Sciatic nerve (tissue), 2 donors: ENCODE measurements around the gene NAP1L5. TPM values are rescaled to one million over a fixed set of nuclear protein-coding genes. Genes with fewer than 3 reads are reported as not detected.

Experiments
- ATAC-seq: fragments of 200-7000 bp; cut with Tn5 transposase; one replicate; pipeline ENCODE4 v1.9.1; 2020; ENCODE audit warnings: mild to moderate bottlenecking, moderate library complexity
- DNase-seq: peaks from one replicate; pipeline ENCODE4 v3.0.0-alpha.2; 2020; ENCODE audit warnings: low spot score
- intact Hi-C: fragments of 100-400 bp; cut with DNase I; formaldehyde crosslinking; loops from one replicate; pipeline ENCODE4 v1.14.2; 2022
- total RNA-seq: library from RNA; stranded (reverse); fragmentation: NEBNext Ultra II Directional; extraction: Animal tissue kit (Norgen Biotek cat#: 25700); gene quantifications from one replicate; pipeline ENCODE4 v1.2.1, GENCODE V29; 2021
- donor health status: DM: no; HTN: no; CAD: no.
- donor health status: DM: no; HTN: no; CAD: no.

NAP1L5 gene
- total RNA-seq, 1 donor from 2014 or later, result 7.9 TPM

DNA sequence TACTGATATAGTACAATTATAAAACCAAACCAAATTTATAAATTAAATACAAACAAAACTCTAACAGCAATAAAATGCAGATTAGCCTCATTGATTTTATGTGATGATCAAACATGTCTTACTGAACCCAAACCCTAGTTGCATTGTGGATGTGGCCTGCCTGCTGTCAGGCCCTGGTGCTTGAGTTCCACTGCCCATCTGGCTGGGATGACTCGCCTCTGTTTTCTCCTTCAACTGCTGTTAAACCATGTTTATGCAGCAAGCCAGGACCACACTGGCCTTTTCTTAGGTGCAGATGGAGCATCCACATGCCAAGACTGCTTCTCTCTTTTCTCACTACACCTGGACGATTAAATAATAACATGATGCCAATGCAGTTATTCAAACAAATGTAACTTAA lies 22.6 kb downstream of the NAP1L5 start:
- DNase-seq, result no peak
- intact Hi-C loops, result no loop called here
- ATAC-seq, result no peak

DNA sequence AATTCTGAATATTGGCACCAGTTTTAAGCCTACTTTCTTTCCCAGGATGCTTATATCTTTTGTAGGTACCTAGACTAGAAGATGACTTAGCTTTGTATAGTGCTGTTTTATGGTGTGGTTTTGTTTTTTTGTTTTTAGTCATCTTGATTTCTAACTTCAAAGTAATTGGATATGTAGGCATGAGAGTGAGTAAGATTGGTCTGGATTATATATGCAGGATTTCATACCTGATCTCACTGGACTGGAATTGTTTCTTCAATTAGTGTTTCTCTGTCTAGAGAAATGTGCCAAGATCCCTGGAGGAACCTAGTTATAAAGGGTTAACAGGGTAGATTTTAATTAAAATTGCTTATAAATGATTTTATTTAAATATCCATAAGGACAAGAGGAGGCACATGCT lies 23.1 kb downstream of the NAP1L5 start:
- DNase-seq (no peak), ATAC-seq (no peak)
- intact Hi-C loops, result no loop called here

DNA sequence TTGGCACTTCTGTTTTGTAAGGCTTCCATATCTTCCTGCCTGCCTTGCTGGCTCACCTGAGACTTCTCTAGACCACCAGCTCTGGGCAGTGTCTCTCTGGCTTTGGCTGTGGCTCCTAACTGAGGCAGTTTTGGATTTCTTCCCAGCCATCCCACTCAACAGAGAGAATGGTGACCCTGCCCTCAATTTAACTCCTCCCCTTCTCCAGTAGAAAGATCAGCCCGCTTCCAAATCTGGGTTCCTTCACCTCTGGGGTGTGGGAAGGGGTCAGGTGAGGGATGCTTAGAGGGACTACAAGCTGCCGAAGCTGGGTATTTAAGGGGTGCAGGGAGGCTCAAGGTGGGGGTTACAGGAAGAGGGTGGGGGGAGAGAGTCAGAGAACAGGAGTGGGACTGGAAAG lies 23.7 kb downstream of the NAP1L5 start:
- no peak for ATAC-seq
- intact Hi-C loops, result no loop called here
- DNase-seq, result no peak

DNA sequence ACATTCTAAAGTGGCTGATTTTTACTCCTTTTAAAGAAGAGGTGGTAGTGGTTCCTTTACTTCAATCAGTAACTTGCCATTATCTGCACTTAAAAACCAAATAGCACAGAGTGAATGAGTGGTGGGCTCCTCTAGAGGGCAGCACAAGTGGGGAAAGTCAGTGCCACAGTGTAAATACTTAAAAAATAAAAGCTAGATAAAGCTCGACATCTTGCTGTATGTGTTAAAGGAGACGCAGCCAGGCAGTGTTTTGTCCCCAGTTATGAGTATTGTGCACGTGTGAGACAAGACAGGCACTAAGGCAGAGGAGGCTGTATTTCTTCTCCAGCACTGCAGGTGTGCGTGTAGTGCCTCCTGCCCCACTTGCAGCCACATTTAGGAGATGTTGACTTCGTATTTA lies 24.6 kb downstream of the NAP1L5 start:
- DNase-seq, result no peak
- intact Hi-C loops, result no loop called here
- peak; percentile 65 for ATAC-seq

DNA sequence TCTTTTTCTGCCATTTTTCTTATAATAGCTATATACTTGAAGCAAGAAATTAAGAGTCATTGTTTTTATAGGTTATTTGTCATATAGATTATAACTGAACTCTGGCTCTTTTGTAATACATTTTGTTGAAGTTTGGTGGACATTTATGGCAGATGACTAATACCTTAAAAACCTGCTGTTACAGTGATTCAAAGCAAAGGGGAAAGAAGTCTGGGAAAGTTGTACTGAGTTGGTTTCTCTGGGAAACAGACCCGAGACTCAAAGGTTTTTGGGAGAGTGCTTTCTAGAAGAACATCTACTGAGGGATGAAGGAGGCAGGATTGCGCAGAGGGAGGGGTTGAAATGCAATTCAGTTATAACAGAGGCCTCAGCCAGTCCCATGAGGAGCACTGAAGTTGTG lies 35.9 kb downstream of the NAP1L5 start:
- no peak for DNase-seq
- intact Hi-C loops, result no loop called here
- ATAC-seq, result no peak

DNA sequence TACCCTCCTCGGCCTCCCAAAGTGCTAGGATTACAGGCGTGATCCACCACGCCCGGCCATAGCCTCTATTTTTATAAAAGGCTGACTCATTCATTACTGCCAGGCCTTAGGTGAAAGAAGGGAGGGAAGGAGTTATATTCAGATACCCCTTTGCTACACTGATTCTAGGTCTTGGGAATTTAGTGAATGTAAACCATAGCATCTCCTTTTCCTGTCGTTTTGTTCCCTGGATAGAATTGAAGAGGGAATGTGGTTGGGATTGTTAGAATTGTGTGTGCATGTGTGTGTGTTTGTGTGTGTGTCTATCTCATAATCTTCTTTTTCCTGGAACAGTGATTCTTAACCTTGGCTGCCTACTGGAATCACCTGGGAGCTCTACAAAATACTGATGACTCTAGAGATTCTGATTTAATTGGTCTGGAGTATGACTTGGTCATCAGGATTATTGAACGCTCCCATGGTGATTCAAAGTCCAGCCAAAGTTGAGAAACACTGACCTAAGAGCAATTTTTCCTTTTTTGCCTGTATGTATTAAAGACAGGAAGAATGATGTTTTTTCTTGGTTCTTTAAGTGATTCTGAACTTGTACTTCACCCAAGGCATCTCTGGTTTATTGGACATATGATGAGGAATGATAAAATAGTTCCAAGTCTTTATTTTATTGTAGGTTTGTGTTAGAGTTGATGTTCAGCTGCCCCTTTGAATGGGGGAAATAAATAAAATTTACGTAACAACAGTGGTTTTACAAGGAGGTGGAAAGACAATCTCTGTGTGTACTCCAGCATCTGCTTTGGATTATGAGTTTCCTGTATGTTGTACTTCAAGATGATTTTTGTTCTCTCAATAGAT lies 37.0 kb downstream of the NAP1L5 start:
- intact Hi-C loops, result no loop called here
- no peak for DNase-seq
- peak; percentile 44 for ATAC-seq

DNA sequence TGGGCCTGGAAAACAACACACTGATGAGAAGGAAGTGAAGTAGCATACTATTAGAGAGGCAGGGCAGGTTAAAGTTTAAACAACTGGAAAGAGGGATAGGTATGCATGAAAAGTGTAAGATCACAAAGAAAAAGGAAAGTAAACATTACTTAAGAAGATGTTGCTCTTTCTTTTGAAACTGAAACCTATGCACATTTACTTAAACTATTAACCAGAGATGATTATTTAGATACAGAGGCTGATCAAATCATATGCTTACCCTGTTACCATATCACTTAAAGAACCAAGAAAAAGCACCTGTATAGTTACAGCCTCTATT lies 37.8 kb downstream of the NAP1L5 start:
- intact Hi-C loops, result loop anchor here (10.0 kb wide), 1 partner anchor 125 kb away; no protein-coding TSS in a partner anchor
- ATAC-seq, result no peak
- DNase-seq, result no peak

DNA sequence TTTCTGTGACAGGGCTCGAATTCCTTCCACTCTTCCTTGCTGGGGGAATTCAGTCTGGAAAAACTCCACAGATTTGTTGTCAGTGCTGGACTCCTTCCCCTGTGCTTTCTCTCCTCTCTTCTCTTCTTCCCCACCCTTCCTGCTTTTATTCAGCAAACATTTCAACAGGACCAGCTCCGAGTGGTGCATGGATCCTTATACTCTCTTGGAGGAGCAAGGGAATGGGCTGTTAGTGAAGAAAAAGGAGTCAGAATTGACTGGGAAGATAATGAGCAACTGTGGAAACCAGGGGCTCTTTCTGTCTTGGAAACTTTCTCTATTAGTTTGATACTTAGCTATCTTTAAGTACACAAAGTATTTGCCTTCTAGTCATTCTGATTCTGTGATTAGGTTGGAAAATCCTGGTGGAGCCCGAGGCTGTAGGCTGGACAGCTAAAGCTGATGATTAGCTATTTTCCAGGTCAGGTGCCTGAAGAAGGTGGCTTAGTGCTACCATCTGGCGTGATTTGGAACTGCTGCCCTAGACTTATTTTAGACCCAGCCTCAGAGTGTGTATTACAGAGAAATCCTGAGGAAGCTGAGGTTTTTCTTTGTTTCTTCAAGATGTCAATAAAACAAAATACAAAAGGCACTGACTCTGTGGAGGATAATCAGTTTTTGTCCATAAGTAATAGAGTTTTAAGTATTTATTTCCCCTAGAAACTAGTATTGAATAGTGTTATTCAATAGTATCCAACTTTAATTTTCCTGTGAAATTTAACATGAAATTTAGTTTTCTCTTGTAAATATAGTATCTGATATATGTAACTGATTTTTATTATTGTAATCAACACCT lies 38.4 kb downstream of the NAP1L5 start:
- peak; percentile 58 for DNase-seq
- peak; percentile 95 for ATAC-seq
- intact Hi-C loops, result loop anchor here (10.0 kb wide), 1 partner anchor 124 kb away; no protein-coding TSS in a partner anchor

DNA sequence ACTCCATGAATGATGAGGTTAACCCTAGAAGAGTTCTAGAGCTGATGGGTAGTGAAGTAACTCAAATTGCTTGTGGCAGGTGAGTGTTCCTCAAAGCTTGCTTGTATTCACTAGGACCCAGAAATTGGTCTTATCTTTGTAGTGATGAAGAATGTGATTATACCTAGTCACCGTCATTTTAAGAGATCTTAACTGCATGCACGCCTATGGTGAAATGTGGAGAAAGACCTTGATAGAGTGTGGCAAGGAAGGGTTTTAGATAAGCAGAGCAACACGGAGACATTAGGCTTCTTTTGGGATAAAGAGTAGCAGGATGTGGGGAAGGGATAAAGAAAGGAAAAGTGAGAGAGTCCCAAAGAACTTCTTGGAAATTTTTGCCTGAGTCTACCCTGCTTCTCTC lies 42.4 kb downstream of the NAP1L5 start:
- intact Hi-C loops, result loop anchor here (10.0 kb wide), 1 partner anchor 120 kb away; no protein-coding TSS in a partner anchor
- ATAC-seq, result no peak

DNA sequence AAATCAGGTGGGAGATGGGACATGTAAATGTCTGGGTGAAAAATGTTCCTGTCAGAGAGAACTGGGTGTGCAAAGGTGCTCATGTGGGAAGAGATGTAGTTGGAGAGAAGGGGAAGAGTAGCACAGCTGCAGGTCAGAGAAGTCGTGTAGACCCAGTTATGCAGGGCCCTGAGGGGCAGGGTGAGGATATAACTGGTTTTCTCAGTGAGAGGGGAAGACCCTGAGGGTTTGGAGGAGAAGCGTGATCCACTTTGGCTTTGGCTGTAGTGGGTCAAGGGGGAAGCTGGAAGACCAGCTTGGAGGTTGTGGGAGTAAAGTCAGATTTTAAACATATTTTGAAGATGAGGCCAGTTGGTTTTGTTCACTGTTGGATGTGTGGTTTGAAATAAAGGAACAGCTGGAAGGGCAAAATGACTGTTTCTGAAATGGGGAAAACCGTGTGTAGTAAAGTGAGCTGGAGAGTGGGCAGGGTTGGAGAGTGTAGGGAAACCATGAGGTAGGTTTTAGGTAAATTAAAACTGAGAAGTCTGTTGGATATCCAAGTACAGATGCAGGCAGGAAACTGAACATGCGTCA lies 44.2 kb downstream of the NAP1L5 start:
- ATAC-seq (no peak), DNase-seq (no peak)
- intact Hi-C loops, result loop anchor here (10.0 kb wide), 1 partner anchor 119 kb away; no protein-coding TSS in a partner anchor

More for the DNA sequence above, 42.4 kb downstream of the NAP1L5 start:
- no peak for DNase-seq

DNA sequence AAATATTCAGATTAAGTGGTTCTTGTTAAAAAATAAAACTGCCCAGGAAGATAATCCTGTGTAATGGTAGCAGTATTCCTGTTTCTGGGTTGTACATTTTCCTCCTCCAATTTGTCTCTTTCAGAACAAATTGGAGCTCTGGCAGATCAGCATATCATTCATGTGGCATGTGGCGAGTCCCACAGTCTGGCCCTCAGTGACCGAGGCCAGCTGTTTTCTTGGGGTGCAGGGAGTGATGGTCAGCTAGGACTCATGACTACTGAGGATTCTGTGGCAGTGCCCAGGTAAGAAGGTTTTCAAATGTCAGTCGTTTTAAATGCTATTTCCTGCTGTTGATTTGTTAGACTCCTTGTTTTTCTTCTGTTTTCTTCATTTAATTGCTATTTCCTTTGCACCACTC lies 47.9 kb downstream of the NAP1L5 start:
- ATAC-seq, result no peak
- DNase-seq, result no peak
- intact Hi-C loops, result loop anchor here (10.0 kb wide), 1 partner anchor 115 kb away; no protein-coding TSS in a partner anchor

DNA sequence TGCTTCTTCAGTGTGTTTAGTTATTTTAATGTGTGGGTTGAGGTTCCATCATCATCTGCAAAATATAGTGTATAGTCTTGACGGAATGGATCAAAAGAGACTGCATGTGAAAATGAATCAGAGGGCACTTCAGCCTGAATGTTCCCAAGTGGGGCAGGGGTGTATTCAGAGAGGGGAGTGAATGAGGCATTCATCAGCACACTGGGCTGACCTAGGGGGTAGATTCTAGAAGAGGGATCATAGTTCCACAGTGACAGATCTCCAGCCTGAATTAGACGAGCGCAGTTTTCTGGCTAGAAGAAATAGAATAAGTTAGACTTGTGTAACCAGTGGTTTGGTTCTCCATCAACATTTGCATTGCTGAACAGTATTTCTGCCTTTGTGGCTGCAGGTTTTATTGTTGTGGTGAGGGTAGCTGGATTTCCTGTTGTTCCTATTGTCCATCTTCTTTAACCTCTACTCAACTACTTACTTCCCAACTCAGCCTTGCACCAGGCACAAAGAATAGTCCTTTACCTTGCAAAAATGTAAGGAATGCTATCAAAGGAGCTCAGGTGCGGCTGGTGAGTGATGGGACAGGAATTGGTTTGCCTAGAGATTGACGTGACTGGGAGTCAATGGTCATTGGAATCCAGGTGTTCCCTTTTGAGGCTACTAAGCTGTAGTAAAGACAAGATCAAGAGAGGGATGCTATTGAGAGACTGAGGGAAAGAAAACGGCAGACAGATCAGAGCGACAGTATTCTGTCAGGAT lies 50.9 kb downstream of the NAP1L5 start:
- no peak for DNase-seq
- ATAC-seq, result no peak
- intact Hi-C loops, result no loop called here

DNA sequence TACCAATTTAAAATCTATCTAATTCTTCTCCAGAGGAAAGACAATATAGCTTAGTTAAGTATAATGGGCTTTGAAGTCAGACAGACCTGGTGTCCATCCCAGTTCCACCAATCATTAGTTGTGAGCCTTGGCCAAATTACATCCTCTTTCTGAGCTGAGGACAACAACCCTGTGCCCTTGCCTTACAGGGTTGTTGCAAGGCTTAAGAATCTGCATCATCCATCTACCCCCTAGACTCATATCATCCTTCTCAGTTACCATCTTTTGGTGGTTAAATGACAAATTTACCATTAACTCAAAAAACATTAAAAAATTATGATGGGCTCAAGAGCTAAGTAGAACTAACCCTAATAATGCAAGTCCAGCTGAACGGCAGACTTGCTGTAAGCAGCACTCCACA lies 51.6 kb downstream of the NAP1L5 start:
- ATAC-seq (no peak), DNase-seq (no peak)
- intact Hi-C loops, result loop anchor here (1.0 kb wide), 1 partner anchor 29 kb away; no protein-coding TSS in a partner anchor

Other genes with a start within 250 kb of the NAP1L5 start
- gene HERC5, start 240.7 kb downstream of the NAP1L5 start, total RNA-seq, result 8.0 TPM
- gene PYURF, start 174.1 kb downstream of the NAP1L5 start, total RNA-seq, result 69.5 TPM
- gene HERC3, start 105.3 kb downstream of the NAP1L5 start, total RNA-seq, result 46.5 TPM